Measurements from ENCODE around the gene MTSS2.

DNA sequence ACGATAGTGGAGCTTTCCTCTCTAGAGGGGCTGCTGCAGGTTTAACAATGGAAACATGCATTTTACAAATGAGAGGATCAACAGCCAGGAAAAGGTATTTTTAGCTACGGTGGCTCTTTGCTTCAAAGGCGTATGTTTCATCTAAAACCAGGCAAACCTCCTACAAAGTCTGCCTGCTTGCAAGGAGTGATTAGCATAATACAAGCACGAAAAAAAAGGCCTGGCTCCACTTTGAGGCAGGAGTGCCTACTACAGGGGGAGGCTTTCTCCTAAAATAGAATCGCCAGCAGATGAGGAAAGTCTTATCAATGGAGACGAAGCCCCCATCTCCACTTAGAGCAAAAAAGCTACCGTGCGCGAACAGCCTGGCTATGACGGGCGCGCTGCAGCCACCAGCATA lies 27.1 kb upstream of the MTSS2 start:
- no peak for TF ChIP-seq TRIM28 (IDR thresholded peaks at IDR 0.05; ENCODE audit: borderline replicate concordance, low read length)
- no peak for TF ChIP-seq ZBTB8A (tag by site-specific recombination; IDR thresholded peaks at IDR 0.05)
- TF ChIP-seq HOXA7 (CRISPR knock-in tag; IDR thresholded peaks at IDR 0.05; ENCODE audit: borderline replicate concordance): no peak
